Common myeloid progenitor, CD34-positive (primary cell): ENCODE results near the gene TLL1.

ENCODE experiments used
- CTCF ChIA-PET: fragments of 350-600 bp; sonication (Branson Sonifier 250); formaldehyde crosslinking; loops from one replicate; lab custom pipeline; 2021; ENCODE audit warnings: antibody characterized with exemption; lab: Charles Lee
- POLR2A ChIA-PET: fragments of 350-600 bp; sonication (Branson Sonifier 250); formaldehyde crosslinking; loops from one replicate; lab custom pipeline; 2021; ENCODE audit warnings: antibody characterized with exemption; lab: Charles Lee
- DNase-seq, 3 donors: peaks; one replicate each; pipeline versions ENCODE4 v3.0.0 to v3.0.0-alpha.2; 2013
- H3K27ac ChIP-seq, 2 experiments: 1 replicate in 1 of 2; 2 replicates in 1 of 2; pipeline ENCODE4 v1.7.0; 2013; ENCODE audit warnings: inconsistent platforms in 2 of 2, low read length in 2 of 2, mild to moderate bottlenecking in 2 of 2, low read depth in 1 of 2, moderate library complexity in 1 of 2; ENCODE audit not compliant: severe bottlenecking in 2 of 2, insufficient read depth in 1 of 2, poor library complexity in 1 of 2
- H3K27me3 ChIP-seq, 5 experiments: replicated peaks in 2 of 5; 1 replicate in 3 of 5; 2 replicates in 2 of 5; pipeline versions ENCODE4 v1.6.1 to v1.7.0; 2013; ENCODE audit warnings: low read length in 4 of 5, mild to moderate bottlenecking in 2 of 5, moderate library complexity in 2 of 5, inconsistent platforms in 1 of 5; ENCODE audit not compliant: insufficient read depth in 5 of 5, control insufficient read depth in 4 of 5
- H3K36me3 ChIP-seq, 4 experiments: 1 replicate in 2 of 4; 2 replicates in 2 of 4; pipeline versions ENCODE4 v1.6.1 to v1.7.0; 2013; ENCODE audit warnings: low read length in 3 of 4, control low read depth in 1 of 4, mild to moderate bottlenecking in 1 of 4; ENCODE audit not compliant: control insufficient read depth in 4 of 4, insufficient read depth in 4 of 4
- H3K4me1 ChIP-seq, 4 experiments: 1 replicate in 3 of 4; 2 replicates in 1 of 4; pipeline versions ENCODE4 v1.6.1 to v1.7.1; 2013; ENCODE audit warnings: low read length in 3 of 4, mild to moderate bottlenecking in 3 of 4, control low read depth in 1 of 4, inconsistent platforms in 1 of 4, moderate library complexity in 1 of 4; ENCODE audit not compliant: control insufficient read depth in 4 of 4, insufficient read depth in 4 of 4; ENCODE audit errors: control extremely low read depth in 1 of 4
- H3K4me3 ChIP-seq, 7 experiments: 1 replicate in 4 of 7; 2 replicates in 3 of 7; pipeline versions ENCODE4 v1.5.1 to v1.7.0; 2013; ENCODE audit warnings: mild to moderate bottlenecking in 7 of 7, low read length in 6 of 7, moderate library complexity in 6 of 7, inconsistent platforms in 2 of 7, low read depth in 2 of 7, control low read depth in 1 of 7; ENCODE audit not compliant: insufficient read depth in 4 of 7, control insufficient read depth in 1 of 7; ENCODE audit errors: extremely low read depth in 1 of 7
- H3K9me3 ChIP-seq, 5 experiments: 1 replicate in 4 of 5; 2 replicates in 1 of 5; pipeline versions ENCODE4 v1.6.1 to v1.7.1; 2013; ENCODE audit warnings: low read length in 4 of 5, mild to moderate bottlenecking in 2 of 5, inconsistent platforms in 1 of 5, low read depth in 1 of 5, moderate library complexity in 1 of 5; ENCODE audit not compliant: control insufficient read depth in 4 of 5, insufficient read depth in 2 of 5; ENCODE audit errors: control extremely low read depth in 1 of 5
- WGBS: methylation state at CpG from one replicate; pipeline ENCODE4 v1.1.5; 2013; ENCODE audit not compliant: insufficient coverage; 5-methylcytosine and 5-hydroxymethylcytosine counted together

Gene TLL1

DNA sequence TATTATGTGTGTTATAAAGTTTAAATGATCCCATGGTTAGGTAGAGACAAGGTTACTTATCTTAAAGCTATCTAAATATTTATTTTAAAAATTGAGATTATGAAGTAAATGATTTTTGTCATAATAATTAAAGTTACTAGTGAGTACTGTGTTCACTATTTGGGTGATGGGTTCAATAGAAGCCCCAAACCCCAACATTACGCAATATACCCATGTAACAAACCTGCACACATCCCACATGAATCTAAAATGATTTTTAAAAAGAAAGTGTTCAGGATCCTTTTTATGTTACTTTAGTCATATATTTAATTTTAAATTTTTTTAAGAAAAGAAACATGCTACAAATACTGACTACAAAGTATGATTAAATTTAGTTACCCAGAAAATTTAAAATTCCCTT, 193.9 kb downstream of the TLL1 start:
- H3K9me3 ChIP-seq, result no peaks in the 10 kb centered on the region
- no peaks in the 10 kb centered on the region for H3K36me3 ChIP-seq
- no peak for DNase-seq
- no peak overlapping the region for H3K27ac ChIP-seq
- no peaks in the 10 kb centered on the region for H3K27me3 ChIP-seq
- POLR2A ChIA-PET, result no interaction called here
- CTCF ChIA-PET, result no interaction called here
- no peak overlapping the region for H3K4me3 ChIP-seq
- no CpG with 5 or more reads among the region's 1 CpG for WGBS
- no peaks in the 10 kb centered on the region for H3K4me1 ChIP-seq

DNA sequence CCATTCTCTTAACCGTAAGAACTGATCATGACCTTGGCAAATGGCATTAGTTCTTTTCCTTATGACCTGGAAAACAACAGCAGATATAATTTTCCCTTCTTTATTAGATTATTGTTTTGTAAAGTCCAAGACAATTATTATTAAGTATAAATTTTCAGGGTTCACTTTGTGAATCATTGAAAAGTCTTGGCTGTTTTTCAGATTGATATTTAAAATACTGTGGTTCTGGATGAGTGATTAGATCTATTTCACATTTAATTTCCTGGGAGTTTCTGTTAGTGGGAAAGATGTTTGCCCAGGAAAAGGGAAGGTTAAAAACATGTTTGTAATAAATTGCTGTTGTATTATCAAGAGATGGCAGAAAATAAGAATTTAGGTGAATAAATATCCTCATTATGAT, 194.9 kb downstream of the TLL1 start:
- ChIA-PET CTCF (no interaction called here), POLR2A (no interaction called here)
- no peaks in the 10 kb centered on the region for H3K9me3 ChIP-seq
- no peak overlapping the region for H3K4me3 ChIP-seq
- no peak for DNase-seq
- no peaks in the 10 kb centered on the region for H3K36me3 ChIP-seq
- no peaks in the 10 kb centered on the region for H3K4me1 ChIP-seq
- WGBS, result 57% methylated on average over 1 of the region's 1 CpG
- no peak overlapping the region for H3K27ac ChIP-seq
- H3K27me3 ChIP-seq, result no peaks in the 10 kb centered on the region

DNA sequence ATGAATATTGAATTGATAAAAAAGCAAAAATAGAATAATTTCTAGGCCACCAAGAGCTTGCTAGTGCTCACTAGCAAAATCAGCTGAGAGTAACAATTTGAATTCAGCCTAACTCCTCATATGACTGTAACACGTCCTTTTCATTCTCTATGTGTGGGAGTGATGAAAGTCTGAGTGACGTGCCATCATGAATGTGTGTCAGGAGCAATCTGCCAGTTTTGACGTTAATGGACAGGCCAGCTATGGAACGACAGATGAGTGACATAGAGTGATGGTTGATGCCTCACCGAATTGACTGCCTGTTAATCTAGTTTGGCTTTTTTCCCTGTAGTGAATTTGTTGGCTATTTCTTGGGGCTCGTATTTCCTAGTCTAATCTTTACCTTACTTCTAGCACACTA, 200.7 kb downstream of the TLL1 start:
- 100% methylated on average over 5 of the region's 6 CpGs for WGBS
- H3K27me3 ChIP-seq, result no peaks in the 10 kb centered on the region
- H3K4me3 ChIP-seq, result no peak overlapping the region
- no peak overlapping the region for H3K27ac ChIP-seq
- no peaks in the 10 kb centered on the region for H3K36me3 ChIP-seq
- ChIA-PET CTCF (no interaction called here), POLR2A (no interaction called here)
- no peaks in the 10 kb centered on the region for H3K4me1 ChIP-seq
- no peaks in the 10 kb centered on the region for H3K9me3 ChIP-seq
- DNase-seq, result no peak

DNA sequence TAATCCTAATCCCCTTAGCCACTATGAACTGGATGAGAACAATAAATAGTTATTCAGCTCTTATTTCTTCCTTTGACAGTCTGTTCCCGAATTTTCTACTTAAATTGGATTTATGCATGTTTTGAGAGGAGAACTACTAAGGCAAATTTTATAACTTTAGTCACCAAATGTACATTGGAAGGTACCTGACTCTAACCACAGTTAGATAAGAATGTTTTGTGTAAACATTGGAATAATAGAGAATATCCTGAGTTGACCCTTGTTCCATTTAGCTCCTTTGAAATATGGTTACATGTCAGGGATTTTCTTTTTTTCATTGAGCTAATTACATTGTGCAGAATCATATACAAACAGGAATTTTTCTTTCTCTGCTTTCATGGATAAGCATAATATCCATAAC, 202.6 kb downstream of the TLL1 start:
- no peak overlapping the region for H3K4me3 ChIP-seq
- no peaks in the 10 kb centered on the region for H3K4me1 ChIP-seq
- H3K36me3 ChIP-seq, result no peaks in the 10 kb centered on the region
- no CpG with 5 or more reads among the region's 1 CpG for WGBS
- no peaks in the 10 kb centered on the region for H3K27me3 ChIP-seq
- H3K9me3 ChIP-seq, result no peaks in the 10 kb centered on the region
- DNase-seq, result no peak
- CTCF ChIA-PET, result no interaction called here
- POLR2A ChIA-PET, result no interaction called here
- no peak overlapping the region for H3K27ac ChIP-seq

DNA sequence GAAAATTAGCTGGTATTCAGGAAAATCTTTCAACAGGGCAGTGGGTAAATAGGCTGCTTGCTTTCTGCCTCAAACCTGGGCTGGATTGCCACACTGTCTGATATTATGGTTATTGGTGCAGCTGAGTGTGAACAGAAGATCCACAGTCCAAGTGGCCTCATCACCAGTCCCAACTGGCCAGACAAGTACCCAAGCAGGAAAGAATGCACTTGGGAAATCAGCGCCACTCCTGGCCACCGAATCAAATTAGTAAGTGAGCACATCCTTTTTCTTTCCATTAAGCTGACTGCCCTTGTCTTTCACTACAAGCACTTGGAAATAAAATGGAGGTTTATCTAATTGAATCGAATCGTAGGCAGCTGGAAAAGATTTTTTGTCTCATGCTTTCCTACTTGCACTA, 204.7 kb downstream of the TLL1 start:
- DNase-seq, result no peak
- no peaks in the 10 kb centered on the region for H3K4me1 ChIP-seq
- no peak overlapping the region for H3K4me3 ChIP-seq
- H3K27ac ChIP-seq, result no peak overlapping the region
- POLR2A ChIA-PET, result no interaction called here
- H3K27me3 ChIP-seq, result peaks cover 0 to 2% (median 0%) of the 10 kb centered on the region in 5 experiments
- no peaks in the 10 kb centered on the region for H3K36me3 ChIP-seq
- H3K9me3 ChIP-seq, result no peaks in the 10 kb centered on the region
- CTCF ChIA-PET, result interaction anchor here (1.7 kb wide), 1 partner anchor 584 kb away, joined by 3 read pairs; no protein-coding TSS in a partner anchor
- 85% methylated on average over 4 of the region's 4 CpGs for WGBS

DNA sequence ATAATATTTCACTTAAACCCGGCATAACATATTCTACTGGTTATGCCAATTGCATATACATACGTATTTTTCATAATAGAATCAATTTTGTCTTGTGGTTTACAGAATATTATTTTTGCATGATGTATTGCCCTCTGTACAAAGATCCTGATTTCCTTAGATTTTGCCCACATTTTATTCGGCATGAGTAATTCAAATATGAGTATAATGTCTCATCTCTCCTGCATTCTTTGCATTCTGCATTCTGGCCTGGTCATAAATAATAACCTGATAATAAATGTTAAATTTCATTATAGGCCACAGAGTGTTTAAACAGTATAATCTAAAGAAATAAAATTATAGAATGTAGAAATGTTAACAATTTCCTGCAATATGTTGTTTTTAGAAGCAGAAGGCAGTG, 205.3 kb downstream of the TLL1 start:
- no CpG with 5 or more reads among the region's 3 CpGs for WGBS
- DNase-seq, result no peak

DNA sequence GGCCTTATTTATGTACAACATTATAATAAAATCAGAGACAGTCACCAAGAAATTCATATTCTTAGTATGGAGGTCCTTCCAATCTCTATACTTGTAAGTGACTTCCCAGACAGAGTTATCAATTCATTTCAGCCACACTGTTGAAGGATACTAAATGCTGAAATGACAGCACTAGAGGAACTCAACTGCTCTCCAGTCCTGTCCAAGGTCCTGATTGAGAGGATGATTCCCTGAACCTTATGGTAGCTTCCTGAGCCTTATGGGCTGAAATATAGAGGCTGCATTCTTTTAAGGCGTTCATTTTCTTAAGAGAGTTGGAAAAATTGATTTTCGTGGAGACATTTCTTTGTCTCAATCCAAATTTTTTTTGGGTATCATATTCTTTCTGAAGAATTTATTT, 205.9 kb downstream of the TLL1 start:
- no peak for DNase-seq
- no peak overlapping the region for H3K27ac ChIP-seq
- H3K36me3 ChIP-seq, result no peaks in the 10 kb centered on the region
- no peaks in the 10 kb centered on the region for H3K9me3 ChIP-seq
- no peaks in the 10 kb centered on the region for H3K4me1 ChIP-seq
- H3K27me3 ChIP-seq, result peaks cover 0 to 2% (median 0%) of the 10 kb centered on the region in 5 experiments
- CTCF ChIA-PET, result interaction anchor here (0.9 to 1.7 kb wide), 2 partner anchors 541 to 585 kb away, joined by 3 read pairs; no protein-coding TSS in a partner anchor
- POLR2A ChIA-PET, result no interaction called here
- H3K4me3 ChIP-seq, result no peak overlapping the region
- WGBS, result no CpG with 5 or more reads among the region's 2 CpGs

More for the DNA sequence above, 205.3 kb downstream of the TLL1 start:
- ChIA-PET POLR2A (no interaction called here), CTCF (interaction anchor here (0.9 to 1.7 kb wide), 2 partner anchors 540 to 585 kb away, joined by 3 read pairs; no protein-coding TSS in a partner anchor)
- no peaks in the 10 kb centered on the region for H3K36me3 ChIP-seq
- no peaks in the 10 kb centered on the region for H3K4me1 ChIP-seq
- peaks cover 0 to 2% (median 0%) of the 10 kb centered on the region in 5 experiments for H3K27me3 ChIP-seq
- H3K4me3 ChIP-seq, result no peak overlapping the region
- no peaks in the 10 kb centered on the region for H3K9me3 ChIP-seq
- no peak overlapping the region for H3K27ac ChIP-seq
